ENCODE results near the gene C2.

C2 gene

GRCh38 chr6:31970604-31971271, 43.2 kb downstream of the C2 start:
- Histone ChIP-seq H3K27ac (replicated peaks) (peak overlapping the region; percentile 93), H3K4me3 (replicated peaks; ENCODE audit: insufficient read depth, low read length) (peak overlapping the region; percentile 82), H3K27me3 (ENCODE audit: insufficient read depth, poor library complexity, severe bottlenecking) (no peaks in the 10 kb centered on the region)
- no peak for DNase-seq (ENCODE audit: low read depth in 1 of 2, low spot score in 1 of 2)
- TF ChIP-seq POLR2AphosphoS5 (IDR thresholded peaks at IDR 0.05; ENCODE audit: low read depth) (peak; percentile 44; the same call in 1 of the 2 replicates), GABPA (IDR thresholded peaks at IDR 0.05; ENCODE audit: low read depth) (no peak)

- TF ChIP-seq SPI1 (IDR thresholded peaks at IDR 0.05; ENCODE audit: borderline replicate concordance, low read depth) (no peak), GABPA (IDR thresholded peaks at IDR 0.05; ENCODE audit: low read depth) (no peak), CTCF (IDR thresholded peaks at IDR 0.05; ENCODE audit: insufficient read depth, low read length) (no peak), REST (IDR thresholded peaks at IDR 0.05; ENCODE audit: insufficient replicate concordance, low read depth) (no peak), POLR2AphosphoS5 (IDR thresholded peaks at IDR 0.05; ENCODE audit: low read depth) (no peak; the same call in 1 of the 2 replicates)
- no peaks in the 10 kb centered on the region for H3K27me3 ChIP-seq (ENCODE audit: insufficient read depth, poor library complexity, severe bottlenecking)
- DNase-seq (ENCODE audit: low read depth in 1 of 2, low spot score in 1 of 2) = no peak
- peak overlapping the region; percentile 82 for H3K4me3 ChIP-seq (replicated peaks; ENCODE audit: insufficient read depth, low read length)
- H3K27ac ChIP-seq (replicated peaks) = peak overlapping the region; percentile 93
Observed at GRCh38 chr6:31971279-31971992, 43.9 kb downstream of the C2 start.

- peak; percentile 99 to 100 for DNase-seq (ENCODE audit: low read depth in 1 of 2, low spot score in 1 of 2)
- TF ChIP-seq POLR2AphosphoS5 (IDR thresholded peaks at IDR 0.05; ENCODE audit: low read depth) = peak; percentile 39; the same call in 1 of the 2 replicates
- TF ChIP-seq CTCF (IDR thresholded peaks at IDR 0.05; ENCODE audit: insufficient read depth, low read length) = no peak
- no peak for TF ChIP-seq SPI1 (IDR thresholded peaks at IDR 0.05; ENCODE audit: borderline replicate concordance, low read depth)
- TF ChIP-seq REST (IDR thresholded peaks at IDR 0.05; ENCODE audit: insufficient replicate concordance, low read depth) = no peak
- peak; percentile 83 for TF ChIP-seq GABPA (IDR thresholded peaks at IDR 0.05; ENCODE audit: low read depth)
- peak within 1 kb of the TSS; percentile 93 for H3K27ac ChIP-seq (replicated peaks)
- peak within 1 kb of the TSS; percentile 82 for H3K4me3 ChIP-seq (replicated peaks; ENCODE audit: insufficient read depth, low read length)
- H3K27me3 ChIP-seq (ENCODE audit: insufficient read depth, poor library complexity, severe bottlenecking) = no peaks in the 10 kb centered on the region
Observed at GRCh38 chr6:31971993-31972708, 44.6 kb downstream of the C2 start, which contains the start of gene DXO. DXO (minus strand) TSS chr6:31972138; CDS start chr6:31971675, 463 bp downstream.
